GM12878 (cell line): Measurements from ENCODE around the gene GDF15. TPM values are rescaled to one million over a fixed set of nuclear protein-coding genes. Genes with fewer than 3 reads are reported as not detected.
"Not testable (repeated sequence)": the region's sequence is repeated elsewhere in the genome, so short reads cannot be mapped to it uniquely, and the experiment has no call there.

ENCODE experiments used
- ATAC-seq: fragments of 200-7000 bp; cut with Tn5 transposase; 3 replicates; pipeline ENCODE4 v1.9.1; 2020; ENCODE audit warnings: mild to moderate bottlenecking, moderate library complexity
- BruUV-seq: library from RNA; stranded (reverse); fragments of 400-500 nt; replicated peaks from 2 replicates; lab custom pipeline; 2021; lab: Mats Ljungman, UMichigan
- CTCF ChIA-PET: fragments of 300-600 bp; sonication (Branson Sonifier 250); formaldehyde crosslinking; extraction: SDS; loops from one replicate; lab custom pipeline; 2021; ENCODE audit warnings: inconsistent platforms; lab: Yijun Ruan, JAX
- POLR2A ChIA-PET: fragments of 350-600 bp; formaldehyde crosslinking; extraction: SDS; loops from one replicate; lab custom pipeline; 2021; ENCODE audit warnings: inconsistent platforms; lab: Charles Lee
- RAD21 ChIA-PET: fragments of 300-600 bp; sonication (Branson Sonifier 250); formaldehyde crosslinking; loops from one replicate; lab custom pipeline; 2023; ENCODE audit warnings: antibody characterized with exemption; ENCODE audit not compliant: unreplicated experiment; lab: Charles Lee
- SMC1A ChIA-PET: fragments of 300-600 bp; sonication (Branson Sonifier 250); formaldehyde crosslinking; loops from one replicate; lab custom pipeline; 2023; ENCODE audit not compliant: unreplicated experiment, uncharacterized antibody; lab: Charles Lee
- DNase-seq: peaks from one replicate; pipeline ENCODE4 v3.0.0-alpha.2; 2011; ENCODE audit warnings: low read depth, low spot score
- FAIRE-seq: peaks from 3 replicates; lab custom pipeline; 2011; peaks lifted over from hg19 to GRCh38; lab: Jason Lieb, UNC
- H2AFZ ChIP-seq: 2 replicates; pipeline ENCODE4 v1.6.0; 2011; ENCODE audit warnings: low read depth, low read length, control low read depth; ENCODE audit not compliant: control insufficient read depth
- H3K27ac ChIP-seq: 2 replicates; pipeline ENCODE4 v1.5.1; 2011; ENCODE audit warnings: control low read depth; ENCODE audit not compliant: control insufficient read depth, insufficient read depth
- H3K27me3 ChIP-seq, 2 experiments: replicated peaks in 1 of 2; 2 replicates each; pipeline versions ENCODE4 v1.6.0 to v1.6.1; 2011; ENCODE audit warnings: low read length in 1 of 2; ENCODE audit not compliant: control insufficient read depth in 2 of 2, insufficient read depth in 2 of 2
- H3K36me3 ChIP-seq, 2 experiments: 2 replicates each; pipeline ENCODE4 v1.5.1; 2011; ENCODE audit warnings: low read length in 1 of 2; ENCODE audit not compliant: control insufficient read depth in 2 of 2, insufficient read depth in 2 of 2
- H3K4me1 ChIP-seq: 2 replicates; pipeline ENCODE4 v1.6.1; 2011; ENCODE audit warnings: mild to moderate bottlenecking, low read length, moderate library complexity, mixed read lengths; ENCODE audit not compliant: control insufficient read depth, insufficient read depth
- H3K4me2 ChIP-seq: 2 replicates; pipeline ENCODE4 v1.6.0; 2011; ENCODE audit warnings: control low read depth; ENCODE audit not compliant: control insufficient read depth, insufficient read depth
- H3K4me3 ChIP-seq: fragments of 200-600 bp; sonication (generic); 2 replicates; pipeline ENCODE4 v1.5.1; 2016
- H3K79me2 ChIP-seq: 2 replicates; pipeline ENCODE4 v1.6.0; 2011; ENCODE audit warnings: low read length; ENCODE audit not compliant: control insufficient read depth, insufficient read depth
- H3K9ac ChIP-seq: 2 replicates; pipeline ENCODE4 v1.8.0; 2011; ENCODE audit warnings: low read length, control low read depth, mixed read lengths; ENCODE audit not compliant: control insufficient read depth, insufficient read depth
- H3K9me3 ChIP-seq: replicated peaks from 3 replicates; pipeline ENCODE4 v1.5.1; 2011; ENCODE audit warnings: mild to moderate bottlenecking, low read length; ENCODE audit not compliant: control insufficient read depth, insufficient read depth
- H4K20me1 ChIP-seq: 2 replicates; pipeline ENCODE4 v1.6.0; 2011; ENCODE audit not compliant: control insufficient read depth, insufficient read depth
- CBX3 ChIP-seq: fragments of 200-600 bp; sonication (generic); IDR thresholded peaks from 2 replicates; pipeline ENCODE4 v1.6.1; 2016; ENCODE audit warnings: low read depth, borderline replicate concordance
- EGR1 ChIP-seq, 2 experiments: IDR thresholded peaks; 1 replicate in 1 of 2; 2 replicates in 1 of 2; pipeline ENCODE4 v1.6.1; 2011 to 2012; ENCODE audit warnings: low read depth in 2 of 2, low read length in 2 of 2, borderline replicate concordance in 1 of 2, mild to moderate bottlenecking in 1 of 2, moderate library complexity in 1 of 2
- GATAD2B ChIP-seq: fragments of 450-650 bp; conservative IDR thresholded peaks from 2 replicates; pipeline ENCODE4 v1.6.1; 2017; ENCODE audit warnings: low read depth, mild to moderate bottlenecking, moderate library complexity
- HDAC6 ChIP-seq: fragments of 200-600 bp; sonication (generic); IDR thresholded peaks from one replicate; pipeline ENCODE4 v1.8.0; 2017; ENCODE audit warnings: antibody characterized with exemption; ENCODE audit not compliant: unreplicated experiment
- TCF7 ChIP-seq: IDR thresholded peaks from 2 replicates; pipeline ENCODE4 v1.6.1; 2014; ENCODE audit warnings: antibody characterized with exemption, borderline replicate concordance
- ZNF622 ChIP-seq: fragments of 450-650 bp; IDR thresholded peaks from 2 replicates; pipeline ENCODE4 v1.6.1; 2017; ENCODE audit warnings: mild to moderate bottlenecking, inconsistent platforms
- WGBS: methylation state at CpG from one replicate; pipeline ENCODE4 v1.1.6; 2016; ENCODE audit warnings: low lambda C conversion rate; ENCODE audit not compliant: insufficient replicate concordance, insufficient coverage; ENCODE audit errors: missing lambda C conversion rate; 5-methylcytosine and 5-hydroxymethylcytosine counted together
- in situ Hi-C: fragments of 300-500 bp; cut with MboI; formaldehyde crosslinking; loops from 9 replicates; pipeline ENCODE4 v1.14.3; 2018; ENCODE audit warnings: mixed read lengths
- intact Hi-C: fragments of 100-400 bp; cut with micrococcal nuclease; formaldehyde crosslinking; loops from one replicate; pipeline ENCODE4 v1.14.2; 2022; ENCODE audit not compliant: unreplicated experiment
- polyA plus RNA-seq, 11 experiments: library from polyadenylated mRNA; depleted of rRNA in 4 of 11; unstranded in 6 of 11; stranded (reverse) in 5 of 11; fragments of >200 nt; fragmentation: Nextera tagmentation in 4 of 11; fragmentation: Illumina TruSeq in 1 of 11; extraction: Ambion mirVana in 4 of 11; extraction: Trizol in 1 of 11; gene quantifications; 1 replicate in 1 of 11; 2 replicates in 10 of 11; pipeline versions ENCODE4 v1.2.1 to v1.2.3, GENCODE V29; 2011 to 2016; ENCODE audit warnings: inconsistent platforms in 2 of 11, missing spikeins in 2 of 11, low read depth in 1 of 11
- total RNA-seq, 4 experiments: library from RNA; depleted of rRNA in 3 of 4; stranded (reverse); fragments of >200 nt in 3 of 4; fragmentation: Illumina TruSeq in 1 of 4; extraction: Trizol in 1 of 4; gene quantifications; 2 replicates each; pipeline versions ENCODE4 v1.2.1 to v1.2.3, GENCODE V29; 2013 to 2021

Gene GDF15
- total and polyA plus RNA-seq, 10 of the 15 experiments (the other 5 are each of a cell fraction or from before 2014, with no cell fraction given) = 0.11 to 3.6 (median 1.6) TPM; not detected in 1

GRCh38 chr19:18348171-18348570, 37.8 kb upstream of the GDF15 start:
- no peaks in the 10 kb centered on the region for H3K9me3 ChIP-seq
- peaks cover 0 to 13% of the 10 kb centered on the region in 2 experiments; a peak in 1 of 4 replicates for H3K36me3 ChIP-seq
- in situ Hi-C loops = no loop called here
- ChIA-PET CTCF (interaction anchor here (1.2 to 4.3 kb wide), 7 partner anchors 12 to 78 kb away, joined by 4 to 75 read pairs (median 6); no protein-coding TSS in a partner anchor), SMC1A (interaction anchor here (1.0 to 3.7 kb wide), 4 partner anchors 40 to 96 kb away, joined by 3 to 30 read pairs (median 11); no protein-coding TSS in a partner anchor), POLR2A (interaction anchor here (0.6 kb wide), 1 partner anchor 15 kb away, joined by 4 read pairs; no protein-coding TSS in a partner anchor), RAD21 (interaction anchor here (1.1 kb wide), 1 partner anchor 61 kb away, joined by 3 read pairs; no protein-coding TSS in a partner anchor)
- H3K9ac ChIP-seq = no peak overlapping the region
- FAIRE-seq (no peak), DNase-seq (no peak), ATAC-seq (no peak)
- BruUV-seq = no TSS peak
- H3K4me2 ChIP-seq = no peak overlapping the region
- H3K27ac ChIP-seq = no peak overlapping the region
- TF ChIP-seq TCF7 = no peak
- no peak for TF ChIP-seq ZNF622
- TF ChIP-seq HDAC6 = no peak
- no peak for TF ChIP-seq GATAD2B
- no peak for TF ChIP-seq CBX3
- TF ChIP-seq EGR1 (IDR thresholded peaks at IDR 0.05; ENCODE audit: borderline replicate concordance in 1 of 2, low read depth in 2 of 2, low read length in 2 of 2) = no peak
- H4K20me1 ChIP-seq = no peaks in the 10 kb centered on the region
- no peaks in the 10 kb centered on the region for H3K79me2 ChIP-seq
- H3K4me3 ChIP-seq = no peak overlapping the region
- no peak overlapping the region for H2AFZ ChIP-seq
- intact Hi-C loops = no loop called here
- 89% methylated on average over 17 of the region's 17 CpGs for whole genome bisulfite sequencing
- H3K27me3 ChIP-seq = no peaks in the 10 kb centered on the region
- no peaks in the 10 kb centered on the region for H3K4me1 ChIP-seq

GRCh38 chr19:18348818-18349339, 37.1 kb upstream of the GDF15 start:
- ChIA-PET SMC1A (interaction anchor here (0.8 to 3.7 kb wide), 11 partner anchors 20 to 143 kb away, joined by 3 to 30 read pairs (median 4); no protein-coding TSS in a partner anchor), CTCF (interaction anchor here (0.6 to 4.3 kb wide), 14 partner anchors 8 to 114 kb away, joined by 3 to 75 read pairs (median 6); no protein-coding TSS in a partner anchor), POLR2A (interaction anchor here (0.6 kb wide), 1 partner anchor 9 kb away, joined by 3 read pairs; no protein-coding TSS in a partner anchor), RAD21 (interaction anchor here (0.6 to 1.1 kb wide), 8 partner anchors 25 to 69 kb away, joined by 3 to 15 read pairs (median 3); no protein-coding TSS in a partner anchor)
- H3K27ac ChIP-seq, ATAC-seq, H3K9me3 ChIP-seq, FAIRE-seq, H2AFZ ChIP-seq, DNase-seq, H4K20me1 ChIP-seq, H3K4me1 ChIP-seq, H3K4me3 ChIP-seq, BruUV-seq, H3K4me2 ChIP-seq, H3K27me3 ChIP-seq, in situ Hi-C loops, H3K9ac ChIP-seq, H3K79me2 ChIP-seq: not testable (repeated sequence)
- 80% methylated on average over 6 of the region's 6 CpGs for WGBS
- intact Hi-C loops = loop anchor here (1.0 kb wide), 1 partner anchor 61 kb away; no protein-coding TSS in a partner anchor
- H3K36me3 ChIP-seq = peaks cover 0 to 13% of the 10 kb centered on the region in 2 experiments; a peak in 1 of 4 replicates
